GF-D8 (cell line): ENCODE measurements around the gene MACROD2.

Experiments used
- DNase-seq: peaks from one replicate; lab custom pipeline; 2025; lab: John Stamatoyannopoulos, UW

MACROD2 gene

GRCh38 chr20:14470231-14470899 is 475.0 kb downstream of the MACROD2 start:
- DNase-seq = no peak

- no peak for DNase-seq
Measured at GRCh38 chr20:14470977-14471661, 475.8 kb downstream of the MACROD2 start.

DNA sequence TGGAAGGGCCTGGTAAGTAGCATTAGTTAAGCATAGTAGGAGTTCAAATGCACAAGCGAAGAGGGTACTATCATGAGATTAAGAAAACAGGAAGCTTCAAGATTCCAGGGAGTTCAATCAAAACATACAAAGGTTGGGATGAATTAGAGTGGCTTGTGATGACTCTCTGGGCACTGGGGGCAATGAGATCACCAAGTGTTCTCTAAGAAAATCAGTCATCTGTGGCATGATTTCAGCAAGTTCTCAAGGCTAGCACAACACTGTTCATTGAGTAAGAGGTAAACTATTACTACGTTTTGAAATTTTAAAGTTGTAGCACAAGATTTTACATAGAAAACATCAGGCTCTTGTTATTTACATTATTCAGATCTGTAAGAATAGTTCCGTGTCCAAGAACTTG is 481.8 kb downstream of the MACROD2 start:
- no peak for DNase-seq

- no peak for DNase-seq
Measured at GRCh38 chr20:14478126-14478525, 482.8 kb downstream of the MACROD2 start.

- no peak for DNase-seq
Measured at GRCh38 chr20:14481863-14482262, 486.5 kb downstream of the MACROD2 start.

GRCh38 chr20:14488212-14488611 is 492.9 kb downstream of the MACROD2 start:
- no peak for DNase-seq

GRCh38 chr20:14488756-14489479 is 493.6 kb downstream of the MACROD2 start:
- no peak for DNase-seq

- no peak for DNase-seq
Measured at GRCh38 chr20:14489544-14489943, 494.2 kb downstream of the MACROD2 start.

DNA sequence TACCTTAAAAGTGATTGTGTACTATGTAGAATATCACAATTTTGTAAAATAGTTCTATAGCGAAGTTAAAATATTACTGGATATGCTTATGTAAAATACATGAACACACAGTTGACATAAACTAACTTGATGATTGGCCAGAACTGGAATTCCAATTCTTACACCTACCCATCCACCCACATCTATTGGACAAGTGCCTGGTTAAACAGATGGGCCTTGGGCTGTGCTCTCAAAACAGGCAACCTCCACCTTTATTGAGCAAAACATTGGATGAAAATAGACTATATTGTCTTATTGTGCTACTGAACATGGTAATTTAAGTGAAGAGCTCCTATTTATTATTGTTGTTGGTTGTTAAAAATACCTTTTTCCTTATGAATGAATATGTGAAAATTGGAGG is 496.1 kb downstream of the MACROD2 start:
- no peak for DNase-seq

GRCh38 chr20:14493408-14493807 is 498.1 kb downstream of the MACROD2 start:
- DNase-seq = no peak

DNA sequence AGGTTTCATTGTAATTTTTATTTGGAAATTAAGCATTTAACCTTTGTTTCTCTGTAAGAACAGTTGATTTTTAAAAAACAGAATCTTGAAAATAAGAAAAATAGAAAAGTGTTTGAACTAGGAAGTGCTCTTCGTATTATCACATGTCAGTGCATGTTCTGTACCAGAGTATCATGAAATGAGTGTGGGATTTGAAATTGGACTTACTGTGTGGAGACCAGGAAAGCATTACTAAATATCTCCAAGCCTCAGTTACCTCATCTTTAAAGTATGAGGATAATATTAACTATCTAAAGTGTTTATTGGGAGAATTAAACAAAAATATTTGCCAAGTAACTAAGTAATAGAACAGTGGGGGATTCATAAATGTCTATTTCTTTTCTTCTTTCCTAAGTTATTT is 499.0 kb downstream of the MACROD2 start:
- DNase-seq = no peak

GRCh38 chr20:14495066-14495465 is 499.8 kb downstream of the MACROD2 start:
- DNase-seq = no peak

GRCh38 chr20:14497004-14497403 is 501.7 kb downstream of the MACROD2 start:
- DNase-seq = no peak

DNA sequence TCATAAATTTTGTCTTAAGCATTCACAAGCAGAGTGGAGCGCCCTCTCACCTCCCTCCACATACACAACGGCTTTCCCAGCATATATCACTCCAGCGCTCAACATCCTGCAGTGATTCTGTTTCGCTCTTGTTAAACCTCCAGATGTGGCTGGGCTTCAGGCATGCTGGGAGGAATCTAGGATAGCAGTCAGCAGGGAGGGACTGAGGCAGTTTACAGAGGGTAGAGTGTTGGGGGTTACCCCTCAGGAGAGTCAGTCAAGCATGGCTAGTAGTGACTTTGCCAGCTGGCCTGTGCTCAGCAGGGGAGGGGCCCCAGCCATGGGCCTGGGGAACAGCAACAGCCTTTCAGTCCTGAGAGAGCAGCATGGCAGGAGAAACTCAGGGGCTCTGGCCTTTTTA is 503.5 kb downstream of the MACROD2 start:
- DNase-seq = no peak

GRCh38 chr20:14505476-14505875 is 510.2 kb downstream of the MACROD2 start:
- no peak for DNase-seq

DNA sequence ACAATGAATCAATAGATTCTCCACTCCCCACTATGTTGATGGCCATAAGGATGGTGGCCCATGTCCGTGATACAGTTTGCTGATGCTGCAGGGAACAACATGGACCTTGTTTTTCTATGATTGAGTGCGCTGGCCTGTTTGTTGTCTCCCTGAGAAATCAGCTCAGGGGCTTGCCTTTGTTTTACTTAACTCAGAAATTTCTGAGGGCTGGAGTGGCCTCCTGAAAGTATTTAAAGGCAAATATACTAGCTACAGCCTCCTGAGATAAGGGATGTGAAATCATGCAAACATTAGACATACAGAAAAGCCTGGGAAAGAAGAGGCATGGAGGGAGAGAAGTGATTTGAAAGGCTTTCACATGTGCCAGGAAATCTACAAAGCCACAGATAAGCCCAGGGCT is 512.4 kb downstream of the MACROD2 start:
- DNase-seq = no peak

DNA sequence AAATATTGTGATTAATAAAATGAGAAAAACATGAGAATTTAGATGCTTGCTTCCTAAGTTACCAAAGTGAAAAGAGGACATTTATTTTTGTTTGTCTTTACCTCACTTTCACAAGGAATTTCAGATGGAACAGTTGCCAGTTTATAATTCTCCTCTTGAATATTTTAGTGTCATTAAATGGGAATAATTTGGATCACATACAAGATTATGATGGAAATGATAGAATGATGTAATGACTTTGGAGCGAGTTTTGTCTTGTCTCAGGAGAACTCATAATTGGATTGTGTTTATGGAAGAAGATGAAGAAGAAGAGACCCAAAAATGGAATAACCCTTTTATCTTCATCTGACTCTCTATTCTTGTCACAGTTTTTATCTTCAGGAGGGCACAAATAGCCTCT is 515.0 kb downstream of the MACROD2 start:
- DNase-seq = no peak

DNA sequence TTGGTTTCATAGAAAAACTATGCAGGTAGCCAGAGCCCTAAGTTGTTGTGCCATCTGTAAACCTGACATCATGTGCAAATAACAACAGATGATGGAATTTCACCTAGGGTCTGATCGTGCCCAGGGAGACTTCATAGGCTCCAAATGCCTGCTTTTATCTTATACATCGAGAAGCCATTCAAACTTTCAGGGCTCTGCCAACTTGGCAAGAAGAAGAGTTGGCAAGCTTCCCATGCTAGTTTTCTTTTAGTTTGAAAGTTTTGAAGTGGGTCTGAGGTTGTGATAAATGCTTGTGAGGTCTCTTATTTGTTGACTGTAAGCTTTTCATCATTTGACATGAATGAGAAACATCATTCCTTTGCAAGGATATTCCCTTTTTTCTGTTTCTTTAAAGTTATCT is 517.5 kb downstream of the MACROD2 start:
- DNase-seq = no peak

DNA sequence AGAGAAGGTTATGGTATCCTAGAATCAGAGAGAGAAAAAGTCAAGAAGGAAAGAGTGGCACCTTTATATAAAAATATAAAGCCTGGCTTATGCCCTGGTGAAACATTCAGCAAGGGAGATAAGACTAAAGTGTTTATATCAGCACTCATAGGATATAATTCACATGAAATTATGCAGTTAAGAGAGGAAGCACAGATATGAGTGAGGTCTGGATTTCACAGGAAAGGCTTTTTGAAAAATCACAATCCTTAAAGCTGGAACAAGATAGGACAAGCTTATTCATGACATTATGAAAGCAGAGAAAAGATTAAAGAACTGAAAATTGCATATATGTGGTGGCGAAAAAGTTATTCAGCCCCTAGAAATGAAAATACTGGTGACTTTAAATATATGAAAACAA is 523.3 kb downstream of the MACROD2 start:
- DNase-seq = no peak

- DNase-seq = no peak
Measured at GRCh38 chr20:14521016-14521415, 525.7 kb downstream of the MACROD2 start.

DNA sequence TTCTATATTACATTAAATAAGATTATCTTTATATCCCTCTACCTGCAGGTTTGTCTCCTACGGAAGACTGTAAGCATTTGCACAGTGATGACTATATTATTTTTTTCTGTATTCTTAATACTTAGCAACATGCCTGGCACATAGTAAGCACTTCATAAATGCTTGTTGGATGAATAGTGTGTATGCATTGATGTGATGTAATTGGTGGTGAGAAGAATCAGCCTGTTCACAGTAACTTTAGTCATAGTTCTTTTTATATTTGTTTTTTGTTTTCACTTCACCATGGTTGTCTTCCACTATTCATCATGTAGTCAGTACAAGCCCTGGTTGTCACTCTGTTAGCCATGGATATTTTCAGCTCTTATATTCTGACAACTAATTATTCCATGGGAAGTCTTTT is 526.1 kb downstream of the MACROD2 start:
- no peak for DNase-seq

GRCh38 chr20:14522595-14522994 is 527.3 kb downstream of the MACROD2 start:
- DNase-seq = no peak

GRCh38 chr20:14523090-14523489 is 527.8 kb downstream of the MACROD2 start:
- DNase-seq = no peak
